PFSK-1 (cell line): ENCODE results near the gene ARID4B.

Experiments
- FOXP2 ChIP-seq: optimal IDR thresholded peaks from 2 replicates; pipeline ENCODE3; 2011; ENCODE audit warnings: borderline replicate concordance, control low read depth, inconsistent platforms; ENCODE audit not compliant: insufficient read depth; ENCODE audit errors: extremely low read length, extremely low read depth
- POLR2AphosphoS5 ChIP-seq: IDR thresholded peaks from 2 replicates; pipeline ENCODE4 v1.6.1; 2012; ENCODE audit warnings: low read depth, mild to moderate bottlenecking, control low read depth, low read length, moderate library complexity
- REST ChIP-seq, 2 experiments: IDR thresholded peaks; 2 replicates each; pipeline versions ENCODE4 v1.6.1 to v1.8.0; 2011 to 2012; ENCODE audit warnings: low read depth in 2 of 2, low read length in 2 of 2, control low read depth in 1 of 2, inconsistent platforms in 1 of 2, mild to moderate bottlenecking in 1 of 2, moderate library complexity in 1 of 2; ENCODE audit not compliant: insufficient read depth in 1 of 2
- SIN3A ChIP-seq: IDR thresholded peaks from 2 replicates; pipeline ENCODE4 v1.6.1; 2012; ENCODE audit warnings: mild to moderate bottlenecking, low read length, moderate library complexity, borderline replicate concordance; ENCODE audit not compliant: insufficient read depth
- TAF1 ChIP-seq: IDR thresholded peaks from 2 replicates; pipeline ENCODE4 v1.6.1; 2012; ENCODE audit warnings: low read length, control low read depth, borderline replicate concordance; ENCODE audit not compliant: insufficient read depth

GRCh38 chr1:235127732-235128455 lies 200.1 kb downstream of the ARID4B start:
- no peak for TF ChIP-seq TAF1
- no peak for TF ChIP-seq REST (IDR thresholded peaks at IDR 0.05; ENCODE audit: insufficient read depth in 1 of 2, low read depth in 2 of 2, low read length in 2 of 2)
- TF ChIP-seq SIN3A: no peak
- no peak for TF ChIP-seq POLR2AphosphoS5
- TF ChIP-seq FOXP2: no peak
